ENCODE measurements around the gene SLX4IP. TPM values are rescaled to one million over a fixed set of nuclear protein-coding genes. Genes with fewer than 3 reads are reported as not detected.

The SLX4IP gene
- total RNA-seq, 2 donors from 2014 or later, result 4.7 to 5.8 TPM

DNA sequence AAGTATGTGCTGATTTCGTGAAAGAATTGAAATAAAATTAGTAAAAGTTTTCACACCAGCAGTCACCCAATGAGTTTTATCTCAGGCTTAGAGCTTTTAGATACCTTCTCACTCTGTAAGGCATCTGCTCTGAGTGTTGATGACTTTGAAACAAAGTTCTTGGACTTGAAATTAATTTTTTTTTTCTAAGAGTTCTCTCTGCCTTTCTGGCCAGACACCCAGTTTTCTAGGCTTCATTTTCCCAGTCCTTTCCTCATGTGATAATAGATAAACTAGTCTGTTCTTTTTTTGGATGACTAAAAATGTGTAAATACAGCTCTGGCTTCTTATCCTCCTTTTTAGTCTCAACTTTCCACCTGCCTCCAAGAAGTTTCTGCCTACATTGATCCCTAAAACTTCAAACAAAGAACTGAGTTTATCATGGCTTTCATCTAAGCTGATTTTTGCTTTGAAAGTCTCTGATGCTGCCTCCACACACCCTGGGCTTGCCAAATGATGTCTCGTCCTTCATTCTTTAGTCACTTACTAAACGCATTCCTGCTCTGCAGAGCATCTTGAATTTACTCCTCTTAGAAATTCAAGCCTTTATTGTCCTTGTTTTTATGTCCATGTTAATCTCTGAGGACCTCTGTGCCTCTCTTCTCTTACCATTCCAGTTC lies 32.7 kb downstream of the SLX4IP start:
- TF ChIP-seq CTCF (IDR thresholded peaks at IDR 0.05), result no peak
- ATAC-seq (ENCODE audit: insufficient number of reproducible peaks, low FRiP score, low read depth), result no peak
- no peak for DNase-seq (ENCODE audit: low spot score)
- no peaks in the 10 kb centered on the region for H3K9me3 ChIP-seq
- peak overlapping the region; percentile 63 for H3K4me3 ChIP-seq
- no peaks in the 10 kb centered on the region for H3K36me3 ChIP-seq
- H3K4me1 ChIP-seq (ENCODE audit: control insufficient read depth in 1 of 2, low read depth in 2 of 2), result peaks cover 28 to 45% of the 10 kb centered on the region in 2 donors
- H3K27ac ChIP-seq, result peak overlapping the region; percentile 15 to 57
- no peaks in the 10 kb centered on the region for H3K27me3 ChIP-seq (replicated peaks; ENCODE audit: insufficient read depth)

- TF ChIP-seq CTCF (IDR thresholded peaks at IDR 0.05), result no peak
- ATAC-seq (ENCODE audit: insufficient number of reproducible peaks, low FRiP score, low read depth), result no peak
- Histone ChIP-seq H3K4me1 (ENCODE audit: control insufficient read depth in 1 of 2, low read depth in 2 of 2) (peaks cover 33 to 51% of the 10 kb centered on the region in 2 donors), H3K27ac (peak overlapping the region; percentile 15 to 57), H3K4me3 (no peak overlapping the region), H3K9me3 (no peaks in the 10 kb centered on the region), H3K27me3 (replicated peaks; ENCODE audit: insufficient read depth) (no peaks in the 10 kb centered on the region), H3K36me3 (no peaks in the 10 kb centered on the region)
- no peak for DNase-seq (ENCODE audit: low spot score)
Measured at GRCh38 chr20:10468340-10468845, 33.3 kb downstream of the SLX4IP start.

GRCh38 chr20:10469056-10469455 lies 34.0 kb downstream of the SLX4IP start:
- H3K4me1 ChIP-seq (ENCODE audit: control insufficient read depth in 1 of 2, low read depth in 2 of 2), result peaks cover 37 to 58% of the 10 kb centered on the region in 2 donors
- no peaks in the 10 kb centered on the region for H3K36me3 ChIP-seq
- H3K4me3 ChIP-seq, result no peak overlapping the region
- DNase-seq (ENCODE audit: low spot score) (no peak), ATAC-seq (ENCODE audit: insufficient number of reproducible peaks, low FRiP score, low read depth) (no peak)
- H3K9me3 ChIP-seq, result no peaks in the 10 kb centered on the region
- TF ChIP-seq CTCF (IDR thresholded peaks at IDR 0.05), result no peak
- peak overlapping the region in 1 of 2 donors; percentile 57 for H3K27ac ChIP-seq
- no peaks in the 10 kb centered on the region for H3K27me3 ChIP-seq (replicated peaks; ENCODE audit: insufficient read depth)

GRCh38 chr20:10469599-10469998 lies 34.5 kb downstream of the SLX4IP start:
- peak; percentile 63 for TF ChIP-seq CTCF (IDR thresholded peaks at IDR 0.05)
- Histone ChIP-seq H3K27me3 (replicated peaks; ENCODE audit: insufficient read depth) (no peaks in the 10 kb centered on the region), H3K9me3 (no peaks in the 10 kb centered on the region), H3K36me3 (no peaks in the 10 kb centered on the region), H3K27ac (peak overlapping the region in 1 of 2 donors; percentile 18), H3K4me1 (ENCODE audit: control insufficient read depth in 1 of 2, low read depth in 2 of 2) (peaks cover 37 to 63% of the 10 kb centered on the region in 2 donors), H3K4me3 (peak overlapping the region; percentile 48)
- peak; percentile 50 for ATAC-seq (ENCODE audit: insufficient number of reproducible peaks, low FRiP score, low read depth)
- DNase-seq (ENCODE audit: low spot score), result no peak

DNA sequence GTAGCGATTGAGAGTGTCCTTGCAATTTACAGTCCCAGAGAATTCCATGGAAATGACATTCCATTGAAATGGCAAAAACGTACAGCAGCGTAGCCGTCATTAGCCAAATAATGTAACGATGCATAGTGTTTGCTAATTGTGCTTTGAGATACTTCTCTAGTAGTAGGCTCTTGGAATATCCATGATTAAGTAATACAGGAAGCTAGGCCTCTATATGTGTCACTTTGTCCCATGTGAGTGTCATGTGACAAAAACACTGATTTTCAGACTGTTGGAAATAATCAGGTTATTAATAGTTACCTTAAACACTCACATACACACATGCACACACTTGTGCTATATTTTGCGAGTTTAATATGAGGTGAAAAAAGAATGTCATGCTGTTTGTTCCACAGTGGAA lies 35.2 kb downstream of the SLX4IP start:
- Histone ChIP-seq H3K9me3 (no peaks in the 10 kb centered on the region), H3K27ac (peak overlapping the region in 1 of 2 donors; percentile 18), H3K27me3 (replicated peaks; ENCODE audit: insufficient read depth) (no peaks in the 10 kb centered on the region), H3K36me3 (no peaks in the 10 kb centered on the region), H3K4me3 (no peak overlapping the region), H3K4me1 (ENCODE audit: control insufficient read depth in 1 of 2, low read depth in 2 of 2) (peaks cover 37 to 68% of the 10 kb centered on the region in 2 donors)
- no peak for DNase-seq (ENCODE audit: low spot score)
- no peak for TF ChIP-seq CTCF (IDR thresholded peaks at IDR 0.05)
- ATAC-seq (ENCODE audit: insufficient number of reproducible peaks, low FRiP score, low read depth), result no peak
